ENCODE results near the gene AP2M1. TPM values are rescaled to one million over a fixed set of nuclear protein-coding genes. Genes with fewer than 3 reads are reported as not detected.
A peak's percentile ranks its signal among the peaks of the same experiment; 100 is the strongest.

Gene AP2M1
- polyA plus RNA-seq (2013, experiment 1 of 4), result 556 TPM
- polyA plus RNA-seq (2013, experiment 2 of 4), result 518 TPM
- polyA plus RNA-seq (2013, experiment 3 of 4), result 427 TPM
- polyA plus RNA-seq (2013, experiment 4 of 4), result 459 TPM

GRCh38 chr3:184174646-184175492 is at the start of gene AP2M1:
Gene AP2M1 (plus strand): TSS chr3:184174855. CDS start chr3:184176994, 2,139 bp downstream.
- H3K27me3 ChIP-seq (ENCODE audit: control insufficient read depth, insufficient read depth, low read length, poor library complexity, severe bottlenecking), result no peaks in the 10 kb centered on the region
- H3K9me3 ChIP-seq (ENCODE audit: control insufficient read depth, low read length), result no peaks in the 10 kb centered on the region
- 0% methylated on average over 73 of the region's 73 CpGs for WGBS, 2 experiments
- H3K4me1 ChIP-seq (ENCODE audit: control insufficient read depth, insufficient read depth, low read length), result peaks cover 20% of the 10 kb centered on the region
- H3K36me3 ChIP-seq (ENCODE audit: control insufficient read depth, insufficient read depth, low read length), result peaks cover 29% of the 10 kb centered on the region
- H3K27ac ChIP-seq (ENCODE audit: insufficient read depth, low read depth, low read length, poor library complexity, severe bottlenecking), result peak within 1 kb of the TSS; percentile 93
- peak within 1 kb of the TSS; percentile 98 for H3K4me3 ChIP-seq (ENCODE audit: insufficient read depth, low read depth, low read length)

- Histone ChIP-seq H3K4me3 (ENCODE audit: insufficient read depth, low read depth, low read length) (no peak overlapping the region), H3K4me1 (ENCODE audit: control insufficient read depth, insufficient read depth, low read length) (no peaks in the 10 kb centered on the region), H3K27ac (ENCODE audit: insufficient read depth, low read depth, low read length, poor library complexity, severe bottlenecking) (no peak overlapping the region), H3K9me3 (ENCODE audit: control insufficient read depth, low read length) (no peaks in the 10 kb centered on the region), H3K36me3 (ENCODE audit: control insufficient read depth, insufficient read depth, low read length) (no peaks in the 10 kb centered on the region), H3K27me3 (ENCODE audit: control insufficient read depth, insufficient read depth, low read length, poor library complexity, severe bottlenecking) (no peaks in the 10 kb centered on the region)
- WGBS, 2 experiments, result 61 to 68% methylated on average over 2 of the region's 3 CpGs
Measured at GRCh38 chr3:184126006-184126405, 48.6 kb upstream of the AP2M1 start.

GRCh38 chr3:184129012-184129411 is 45.6 kb upstream of the AP2M1 start:
- H3K36me3 ChIP-seq (ENCODE audit: control insufficient read depth, insufficient read depth, low read length), result no peaks in the 10 kb centered on the region
- no peak overlapping the region for H3K4me3 ChIP-seq (ENCODE audit: insufficient read depth, low read depth, low read length)
- H3K9me3 ChIP-seq (ENCODE audit: control insufficient read depth, low read length), result no peaks in the 10 kb centered on the region
- H3K27me3 ChIP-seq (ENCODE audit: control insufficient read depth, insufficient read depth, low read length, poor library complexity, severe bottlenecking), result peaks cover 3% of the 10 kb centered on the region
- H3K27ac ChIP-seq (ENCODE audit: insufficient read depth, low read depth, low read length, poor library complexity, severe bottlenecking), result no peak overlapping the region
- 18 to 25% methylated on average over 2 of the region's 2 CpGs for WGBS, 2 experiments
- H3K4me1 ChIP-seq (ENCODE audit: control insufficient read depth, insufficient read depth, low read length), result no peaks in the 10 kb centered on the region

- no peaks in the 10 kb centered on the region for H3K36me3 ChIP-seq (ENCODE audit: control insufficient read depth, insufficient read depth, low read length)
- WGBS, 2 experiments, result 88 to 95% methylated on average over 3 to 4 of the region's 4 CpGs
- no peaks in the 10 kb centered on the region for H3K9me3 ChIP-seq (ENCODE audit: control insufficient read depth, low read length)
- H3K4me1 ChIP-seq (ENCODE audit: control insufficient read depth, insufficient read depth, low read length), result no peaks in the 10 kb centered on the region
- H3K4me3 ChIP-seq (ENCODE audit: insufficient read depth, low read depth, low read length), result no peak overlapping the region
- H3K27ac ChIP-seq (ENCODE audit: insufficient read depth, low read depth, low read length, poor library complexity, severe bottlenecking), result no peak overlapping the region
- peaks cover 3% of the 10 kb centered on the region for H3K27me3 ChIP-seq (ENCODE audit: control insufficient read depth, insufficient read depth, low read length, poor library complexity, severe bottlenecking)
Measured at GRCh38 chr3:184132945-184133344, 41.7 kb upstream of the AP2M1 start.

GRCh38 chr3:184133840-184134745 is 40.6 kb upstream of the AP2M1 start:
- no peaks in the 10 kb centered on the region for H3K9me3 ChIP-seq (ENCODE audit: control insufficient read depth, low read length)
- peaks cover 3% of the 10 kb centered on the region for H3K27me3 ChIP-seq (ENCODE audit: control insufficient read depth, insufficient read depth, low read length, poor library complexity, severe bottlenecking)
- H3K4me1 ChIP-seq (ENCODE audit: control insufficient read depth, insufficient read depth, low read length), result no peaks in the 10 kb centered on the region
- H3K36me3 ChIP-seq (ENCODE audit: control insufficient read depth, insufficient read depth, low read length), result no peaks in the 10 kb centered on the region
- H3K27ac ChIP-seq (ENCODE audit: insufficient read depth, low read depth, low read length, poor library complexity, severe bottlenecking), result no peak overlapping the region
- 0 to 1% methylated on average over 34 to 36 of the region's 37 CpGs for WGBS, 2 experiments
- peak overlapping the region; percentile 72 for H3K4me3 ChIP-seq (ENCODE audit: insufficient read depth, low read depth, low read length)

GRCh38 chr3:184134746-184135148 is 39.9 kb upstream of the AP2M1 start:
- Histone ChIP-seq H3K27ac (ENCODE audit: insufficient read depth, low read depth, low read length, poor library complexity, severe bottlenecking) (no peak overlapping the region), H3K27me3 (ENCODE audit: control insufficient read depth, insufficient read depth, low read length, poor library complexity, severe bottlenecking) (peaks cover 3% of the 10 kb centered on the region), H3K36me3 (ENCODE audit: control insufficient read depth, insufficient read depth, low read length) (no peaks in the 10 kb centered on the region), H3K4me3 (ENCODE audit: insufficient read depth, low read depth, low read length) (peak overlapping the region; percentile 72), H3K9me3 (ENCODE audit: control insufficient read depth, low read length) (no peaks in the 10 kb centered on the region), H3K4me1 (ENCODE audit: control insufficient read depth, insufficient read depth, low read length) (no peaks in the 10 kb centered on the region)
- WGBS, 2 experiments, result 0 to 1% methylated on average over 21 of the region's 21 CpGs

- Histone ChIP-seq H3K4me3 (ENCODE audit: insufficient read depth, low read depth, low read length) (peak within 1 kb of the TSS; percentile 72), H3K27ac (ENCODE audit: insufficient read depth, low read depth, low read length, poor library complexity, severe bottlenecking) (no peak within 1 kb of the TSS), H3K36me3 (ENCODE audit: control insufficient read depth, insufficient read depth, low read length) (no peaks in the 10 kb centered on the region), H3K27me3 (ENCODE audit: control insufficient read depth, insufficient read depth, low read length, poor library complexity, severe bottlenecking) (peaks cover 3% of the 10 kb centered on the region), H3K4me1 (ENCODE audit: control insufficient read depth, insufficient read depth, low read length) (no peaks in the 10 kb centered on the region), H3K9me3 (ENCODE audit: control insufficient read depth, low read length) (no peaks in the 10 kb centered on the region)
- 0% methylated on average over 56 of the region's 56 CpGs for WGBS, 2 experiments
Measured at GRCh38 chr3:184135149-184135910, 39.3 kb upstream of the AP2M1 start, which contains the start of gene EIF2B5. Gene EIF2B5 (plus strand): TSS chr3:184135358. CDS start chr3:184135386, 28 bp downstream.

GRCh38 chr3:184135911-184136260 is 38.8 kb upstream of the AP2M1 start:
- Histone ChIP-seq H3K36me3 (ENCODE audit: control insufficient read depth, insufficient read depth, low read length) (no peaks in the 10 kb centered on the region), H3K27ac (ENCODE audit: insufficient read depth, low read depth, low read length, poor library complexity, severe bottlenecking) (no peak overlapping the region), H3K27me3 (ENCODE audit: control insufficient read depth, insufficient read depth, low read length, poor library complexity, severe bottlenecking) (peaks cover 3% of the 10 kb centered on the region), H3K4me1 (ENCODE audit: control insufficient read depth, insufficient read depth, low read length) (no peaks in the 10 kb centered on the region), H3K4me3 (ENCODE audit: insufficient read depth, low read depth, low read length) (peak overlapping the region; percentile 72), H3K9me3 (ENCODE audit: control insufficient read depth, low read length) (no peaks in the 10 kb centered on the region)
- WGBS, 2 experiments, result 10 to 13% methylated on average over 9 of the region's 9 CpGs

- Histone ChIP-seq H3K27ac (ENCODE audit: insufficient read depth, low read depth, low read length, poor library complexity, severe bottlenecking) (no peak overlapping the region), H3K27me3 (ENCODE audit: control insufficient read depth, insufficient read depth, low read length, poor library complexity, severe bottlenecking) (no peaks in the 10 kb centered on the region), H3K4me3 (ENCODE audit: insufficient read depth, low read depth, low read length) (no peak overlapping the region), H3K4me1 (ENCODE audit: control insufficient read depth, insufficient read depth, low read length) (no peaks in the 10 kb centered on the region), H3K9me3 (ENCODE audit: control insufficient read depth, low read length) (no peaks in the 10 kb centered on the region), H3K36me3 (ENCODE audit: control insufficient read depth, insufficient read depth, low read length) (peaks cover 16% of the 10 kb centered on the region)
- 96% methylated on average over 10 of the region's 10 CpGs for WGBS, 2 experiments
Measured at GRCh38 chr3:184140436-184140835, 34.2 kb upstream of the AP2M1 start.

Data from ectodermal cell (in vitro differentiated cells).